GM19025 (cell line): ENCODE data around the gene OAS1.

Source experiments
- ATAC-seq: cut with Tn5 transposase; IDR thresholded peaks from one replicate; pipeline ENCODE4 v1.9.1; 2021; ENCODE audit warnings: mild to moderate bottlenecking, low read depth, moderate library complexity; ENCODE audit not compliant: unreplicated experiment

The OAS1 gene

GRCh38 chr12:112963227-112963861 lies 56.6 kb downstream of the OAS1 start:
- no peak for ATAC-seq

GRCh38 chr12:112964067-112964670 lies 57.4 kb downstream of the OAS1 start:
- no peak for ATAC-seq

DNA sequence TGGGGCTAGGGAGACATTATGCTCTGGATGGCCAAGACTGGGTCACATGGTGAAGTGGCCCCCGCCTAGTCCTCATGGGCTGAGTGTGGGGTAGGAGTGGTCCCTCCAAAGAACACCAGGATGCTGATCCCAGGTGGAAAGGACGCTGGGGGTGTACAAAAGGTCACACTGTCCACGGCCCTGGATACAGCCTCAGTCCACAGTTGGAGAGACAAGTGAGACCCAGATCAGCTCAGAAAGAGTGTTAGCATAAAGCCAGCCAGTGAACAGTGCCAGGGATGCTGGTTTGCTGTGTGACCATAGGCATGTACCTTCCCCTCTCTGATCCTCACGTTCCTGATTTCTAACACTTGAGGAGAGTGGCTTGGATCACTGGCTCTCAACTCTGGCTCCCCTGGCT lies 58.2 kb downstream of the OAS1 start:
- ATAC-seq = no peak

DNA sequence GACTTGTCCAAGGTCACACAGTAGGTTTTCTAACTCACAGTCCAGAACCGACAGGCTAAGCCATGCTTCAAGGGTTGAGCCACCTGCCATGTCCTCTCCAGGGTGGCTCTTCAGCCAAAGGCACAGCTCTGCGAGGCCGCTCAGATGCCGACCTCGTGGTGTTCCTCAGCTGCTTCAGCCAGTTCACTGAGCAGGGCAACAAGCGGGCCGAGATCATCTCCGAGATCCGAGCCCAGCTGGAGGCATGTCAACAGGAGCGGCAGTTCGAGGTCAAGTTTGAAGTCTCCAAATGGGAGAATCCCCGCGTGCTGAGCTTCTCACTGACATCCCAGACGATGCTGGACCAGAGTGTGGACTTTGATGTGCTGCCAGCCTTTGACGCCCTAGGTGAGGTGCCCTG lies 58.9 kb downstream of the OAS1 start:
- ATAC-seq = no peak

GRCh38 chr12:112967306-112967705 lies 60.5 kb downstream of the OAS1 start:
- ATAC-seq = no peak

DNA sequence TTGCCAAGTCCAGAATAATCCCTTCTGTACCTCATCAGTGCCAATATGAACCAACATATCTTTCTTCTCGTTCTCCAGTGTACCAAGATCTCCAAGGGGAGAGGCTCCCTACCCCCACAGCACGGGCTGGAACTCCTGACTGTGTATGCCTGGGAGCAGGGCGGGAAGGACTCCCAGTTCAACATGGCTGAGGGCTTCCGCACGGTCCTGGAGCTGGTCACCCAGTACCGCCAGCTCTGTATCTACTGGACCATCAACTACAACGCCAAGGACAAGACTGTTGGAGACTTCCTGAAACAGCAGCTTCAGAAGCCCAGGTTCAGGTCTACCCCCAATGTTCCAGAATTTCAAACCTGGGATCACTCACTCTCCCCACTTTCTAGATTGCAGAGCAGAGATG lies 61.1 kb downstream of the OAS1 start:
- no peak for ATAC-seq
